Stimulated activated CD8-positive, alpha-beta memory T cell treated with anti-CD3 and anti-CD28 coated beads, Interleukin-4, amount 100 ng/mL, for 1 hour (primary cell): ENCODE data around the gene NRROS.

Experiments
- DNase-seq, 2 donors: peaks; one replicate each; pipeline ENCODE4 v3.0.0-alpha.2; 2020; ENCODE audit warnings: low read depth in 2 of 2, low spot score in 1 of 2

The NRROS gene

GRCh38 chr3:196645897-196646665 lies 6.6 kb downstream of the NRROS start:
- DNase-seq, result no peak

GRCh38 chr3:196646666-196647216 lies 7.2 kb downstream of the NRROS start:
- no peak for DNase-seq

- no peak for DNase-seq
These were observed 11.3 kb downstream of the NRROS start for GRCh38 chr3:196650740-196651311.

- no peak for DNase-seq
These were observed 12.3 kb downstream of the NRROS start for GRCh38 chr3:196651819-196652218.

- no peak for DNase-seq
These were observed 13.7 kb downstream of the NRROS start for GRCh38 chr3:196652961-196653795.

GRCh38 chr3:196654006-196654734 lies 14.7 kb downstream of the NRROS start:
- no peak for DNase-seq

GRCh38 chr3:196654735-196655090 lies 15.2 kb downstream of the NRROS start:
- no peak for DNase-seq

GRCh38 chr3:196655496-196655895 lies 16.0 kb downstream of the NRROS start:
- no peak for DNase-seq

- DNase-seq, result no peak
These were observed 16.7 kb downstream of the NRROS start for GRCh38 chr3:196656213-196656612.

GRCh38 chr3:196659901-196660351 lies 20.4 kb downstream of the NRROS start:
- no peak for DNase-seq

GRCh38 chr3:196660381-196661166 lies 21.1 kb downstream of the NRROS start:
- no peak for DNase-seq

- no peak for DNase-seq
These were observed 21.9 kb downstream of the NRROS start for GRCh38 chr3:196661400-196661799.

- DNase-seq, result no peak
These were observed 22.5 kb downstream of the NRROS start for GRCh38 chr3:196662033-196662432.

- DNase-seq, result no peak
These were observed 23.4 kb downstream of the NRROS start for GRCh38 chr3:196662711-196663571.

- DNase-seq, result no peak
These were observed 26.7 kb downstream of the NRROS start for GRCh38 chr3:196666001-196666867.

GRCh38 chr3:196667056-196667825 lies 27.7 kb downstream of the NRROS start:
- DNase-seq, result no peak

GRCh38 chr3:196670339-196670738 lies 30.8 kb downstream of the NRROS start:
- no peak for DNase-seq

- no peak for DNase-seq
These were observed 34.1 kb downstream of the NRROS start for GRCh38 chr3:196673632-196674031.
